K562 (cell line): Measurements from ENCODE around the gene NUP62. TPM values are rescaled to one million over a fixed set of nuclear protein-coding genes. Genes with fewer than 3 reads are reported as not detected.

Source experiments
- C11orf30 ChIP-seq: fragments of 450-650 bp; IDR thresholded peaks from 2 replicates; pipeline ENCODE4 v1.6.1; 2016; ENCODE audit warnings: low read depth, mild to moderate bottlenecking
- CGGBP1 ChIP-seq: fragments of 250-450 bp; sonication (Bioruptor Pico); IDR thresholded peaks from 2 replicates; pipeline ENCODE4 v1.9.0; 2021; ENCODE audit warnings: mild to moderate bottlenecking
- E2F8 ChIP-seq: fragments of 450-650 bp; IDR thresholded peaks from 2 replicates; pipeline ENCODE4 v1.7.1; 2018; ENCODE audit warnings: mild to moderate bottlenecking, low read depth; ENCODE audit not compliant: partially characterized antibody
- FOSL1 ChIP-seq: fragments of 200-800 bp; sonication (Bioruptor generic); conservative IDR thresholded peaks from 2 replicates; pipeline ENCODE4 v1.6.1; 2016; ENCODE audit warnings: missing genetic modification characterization, missing compliant biosample characterization
- NFYB ChIP-seq: IDR thresholded peaks from 2 replicates; pipeline ENCODE4 v1.6.1; 2011; ENCODE audit warnings: mild to moderate bottlenecking, moderate library complexity; ENCODE audit not compliant: insufficient read length; ENCODE audit errors: extremely low read depth
- PYGO2 ChIP-seq: fragments of 450-650 bp; IDR thresholded peaks from 2 replicates; pipeline ENCODE4 v1.6.1; 2016; ENCODE audit warnings: mild to moderate bottlenecking, missing genetic modification characterization, moderate library complexity, missing compliant biosample characterization
- RREB1 ChIP-seq: fragments of 250-450 bp; sonication (Bioruptor Pico); IDR thresholded peaks from 2 replicates; pipeline ENCODE4 v1.4.0; 2020
- TCFL5 ChIP-seq: fragments of 250-450 bp; sonication (Bioruptor Pico); conservative IDR thresholded peaks from 2 replicates; pipeline ENCODE4 v1.6.1; 2021; ENCODE audit warnings: mild to moderate bottlenecking, moderate library complexity, matching md5 sums
- ZBTB11 ChIP-seq, 3 experiments: fragments of 200-800 bp in 1 of 3; fragments of 250-450 bp in 1 of 3; fragments of 450-650 bp in 1 of 3; sonication (Bioruptor Pico) in 1 of 3; sonication (Bioruptor generic) in 1 of 3; formaldehyde crosslinking in 1 of 3; IDR thresholded peaks; 2 replicates each; pipeline versions ENCODE4 v1.6.1 to v1.8.0; 2016 to 2022; ENCODE audit warnings: mild to moderate bottlenecking in 2 of 3, missing genetic modification characterization in 2 of 3, missing compliant biosample characterization in 1 of 3, moderate library complexity in 1 of 3
- ZC3H8 ChIP-seq: fragments of 450-650 bp; IDR thresholded peaks from 2 replicates; pipeline ENCODE4 v1.6.1; 2017
- polyA plus RNA-seq, 8 experiments: library from polyadenylated mRNA; depleted of rRNA in 4 of 8; stranded (reverse) in 5 of 8; unstranded in 3 of 8; fragments of >200 nt; fragmentation: Nextera tagmentation in 2 of 8; fragmentation: Illumina TruSeq in 1 of 8; extraction: Ambion mirVana in 2 of 8; extraction: Trizol in 1 of 8; gene quantifications; 2 replicates each; pipeline versions ENCODE4 v1.2.1 to v1.2.3, GENCODE V29; 2011 to 2014; ENCODE audit warnings: inconsistent platforms in 1 of 8, missing spikeins in 1 of 8
- total RNA-seq, 7 experiments: library from RNA; depleted of rRNA in 6 of 7; stranded (reverse); fragments of >200 nt in 6 of 7; fragmentation: Illumina TruSeq in 2 of 7; extraction: Trizol in 2 of 7; gene quantifications; 2 replicates each; pipeline versions ENCODE4 v1.2.1 to v1.2.3, GENCODE V29; 2011 to 2021; ENCODE audit warnings: low replicate concordance in 1 of 7

NUP62 gene
- total and polyA plus RNA-seq, 9 of the 15 experiments (the other 6 are each of a cell fraction or from before 2014, with no cell fraction given), result 16.9 to 109 (median 66.0) TPM

- TF ChIP-seq CGGBP1 (CRISPR knock-in tag) (0 out of 2 replicates have a peak, but pooled peaks have one; percentile 63), C11orf30 (peak; percentile 68), PYGO2 (tag) (no peak), NFYB (no peak), FOSL1 (tag) (peak; percentile 89), ZC3H8 (0 out of 2 replicates have a peak, but pooled peaks have one; percentile 61), ZBTB11 (CRISPR knock-in tag; IDR thresholded peaks at IDR 0.05) (peak in 1 of 3 experiments; percentile 64; a peak in 1 of 6 replicates), E2F8 (peak; percentile 39), TCFL5 (no peak), RREB1 (no peak)
Measured at GRCh38 chr19:49877020-49877878, 52.1 kb downstream of the NUP62 start, which contains the start of the genes AKT1S1 and TBC1D17 (continued).
